MCF 10A (cell line): Measurements from ENCODE around the gene GNPTG. TPM values are rescaled to one million over a fixed set of nuclear protein-coding genes. Genes with fewer than 3 reads are reported as not detected.

Experiments
- BruUV-seq: library from RNA; stranded (reverse); fragments of 400-500 nt; replicated peaks from 2 replicates; lab custom pipeline; 2021; lab: Mats Ljungman, UMichigan
- CTCF ChIA-PET: fragments of 300-600 bp; sonication (Branson Sonifier 250); formaldehyde crosslinking; extraction: SDS; loops from one replicate; lab custom pipeline; 2021; ENCODE audit warnings: antibody characterized with exemption, inconsistent platforms; lab: Yijun Ruan, JAX
- POLR2A ChIA-PET: fragments of 300-600, 350-650 bp; sonication (Branson Sonifier 250); formaldehyde crosslinking; extraction: SDS; loops from one replicate; lab custom pipeline; 2020; ENCODE audit warnings: antibody characterized with exemption, inconsistent platforms; lab: Yijun Ruan, JAX
- DNase-seq: peaks from one replicate; pipeline ENCODE4 v3.0.0-alpha.2; 2018; ENCODE audit not compliant: unreplicated experiment
- H3K27ac Mint-ChIP-seq: one replicate; pipeline ENCODE4 v1.8.0; 2022; ENCODE audit warnings: mild to moderate bottlenecking, low read depth, mixed read lengths; ENCODE audit not compliant: unreplicated experiment
- H3K27me3 Mint-ChIP-seq: one replicate; pipeline ENCODE4 v1.8.0; 2022; ENCODE audit warnings: mixed read lengths; ENCODE audit not compliant: insufficient read depth, unreplicated experiment
- H3K36me3 Mint-ChIP-seq: one replicate; pipeline ENCODE4 v1.8.0; 2022; ENCODE audit warnings: mild to moderate bottlenecking, moderate library complexity, mixed read lengths; ENCODE audit not compliant: insufficient read depth, unreplicated experiment
- H3K4me1 Mint-ChIP-seq: one replicate; pipeline ENCODE4 v1.8.0; 2022; ENCODE audit warnings: mixed read lengths; ENCODE audit not compliant: insufficient read depth, unreplicated experiment
- H3K4me3 Mint-ChIP-seq: one replicate; pipeline ENCODE4 v1.8.0; 2022; ENCODE audit warnings: mild to moderate bottlenecking, moderate library complexity, mixed read lengths; ENCODE audit not compliant: unreplicated experiment
- H3K9me3 Mint-ChIP-seq: one replicate; pipeline ENCODE4 v1.8.0; 2022; ENCODE audit warnings: mixed read lengths; ENCODE audit not compliant: unreplicated experiment
- intact Hi-C: fragments of 100-400 bp; cut with micrococcal nuclease; formaldehyde crosslinking; loops from 2 replicates; pipeline ENCODE4 v1.14.1; 2022
- total RNA-seq: library from RNA; stranded (reverse); gene quantifications from 2 replicates; pipeline ENCODE4 v1.2.3, GENCODE V29; 2022
- TF ChIP-seq, protein P1 (sequence below): fragments of 200-600 bp; IDR thresholded peaks from one replicate; pipeline ENCODE4 v1.8.0; 2022; ENCODE audit warnings: antibody characterized with exemption, mild to moderate bottlenecking; ENCODE audit not compliant: unreplicated experiment

GNPTG gene
- total RNA-seq, 1 experiment from 2014 or later: 37.6 TPM

DNA sequence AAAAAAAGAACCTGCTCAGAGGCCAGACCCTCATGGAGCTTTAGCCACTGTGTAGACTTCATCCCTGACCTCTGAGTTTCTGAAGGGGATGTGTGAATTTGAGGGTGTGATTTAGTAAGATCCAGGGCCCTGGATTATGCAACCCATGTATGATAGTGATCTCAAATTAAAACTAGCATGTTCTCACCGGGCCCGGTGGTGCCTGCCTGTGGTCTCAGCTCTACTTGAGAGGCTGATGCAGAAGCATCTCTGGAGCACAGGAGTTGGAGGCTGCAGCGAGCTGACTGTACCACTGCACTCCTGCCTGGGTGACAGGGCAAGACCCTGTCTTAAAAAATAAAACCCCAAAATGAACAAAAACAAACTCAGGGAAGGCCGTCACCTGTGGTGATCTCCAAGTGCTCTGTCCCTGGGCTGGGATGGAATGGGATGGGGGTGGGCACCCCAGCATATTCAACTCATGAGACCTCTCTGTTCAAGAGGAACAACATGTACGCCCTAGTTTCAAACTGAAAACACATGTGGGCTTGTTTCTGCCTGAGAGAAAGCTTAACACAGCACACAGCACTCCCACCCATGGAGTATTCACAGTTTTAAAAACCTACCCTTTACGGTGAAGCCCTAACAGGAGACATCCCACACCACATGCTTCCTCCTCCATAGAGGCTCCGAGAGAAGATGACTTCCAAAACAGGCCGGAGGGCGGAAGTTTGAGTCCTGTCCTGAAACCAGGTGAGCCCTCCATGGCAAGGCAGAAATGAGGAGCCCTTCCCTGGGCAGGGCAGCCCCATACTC is 30.1 kb downstream of the GNPTG start:
- DNase-seq: no peak
- TF ChIP-seq, protein P1, sequence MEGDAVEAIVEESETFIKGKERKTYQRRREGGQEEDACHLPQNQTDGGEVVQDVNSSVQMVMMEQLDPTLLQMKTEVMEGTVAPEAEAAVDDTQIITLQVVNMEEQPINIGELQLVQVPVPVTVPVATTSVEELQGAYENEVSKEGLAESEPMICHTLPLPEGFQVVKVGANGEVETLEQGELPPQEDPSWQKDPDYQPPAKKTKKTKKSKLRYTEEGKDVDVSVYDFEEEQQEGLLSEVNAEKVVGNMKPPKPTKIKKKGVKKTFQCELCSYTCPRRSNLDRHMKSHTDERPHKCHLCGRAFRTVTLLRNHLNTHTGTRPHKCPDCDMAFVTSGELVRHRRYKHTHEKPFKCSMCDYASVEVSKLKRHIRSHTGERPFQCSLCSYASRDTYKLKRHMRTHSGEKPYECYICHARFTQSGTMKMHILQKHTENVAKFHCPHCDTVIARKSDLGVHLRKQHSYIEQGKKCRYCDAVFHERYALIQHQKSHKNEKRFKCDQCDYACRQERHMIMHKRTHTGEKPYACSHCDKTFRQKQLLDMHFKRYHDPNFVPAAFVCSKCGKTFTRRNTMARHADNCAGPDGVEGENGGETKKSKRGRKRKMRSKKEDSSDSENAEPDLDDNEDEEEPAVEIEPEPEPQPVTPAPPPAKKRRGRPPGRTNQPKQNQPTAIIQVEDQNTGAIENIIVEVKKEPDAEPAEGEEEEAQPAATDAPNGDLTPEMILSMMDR: no peak
- intact Hi-C loops: no loop called here
- Mint-ChIP-seq H3K36me3 (peaks cover 22% of the 10 kb centered on the region), H3K27ac (no peak overlapping the region), H3K9me3 (no peaks in the 10 kb centered on the region), H3K4me1 (peaks cover 5% of the 10 kb centered on the region), H3K27me3 (no peaks in the 10 kb centered on the region), H3K4me3 (no peak overlapping the region)
- BruUV-seq: no TSS peak
- POLR2A ChIA-PET: interaction anchor here (1.3 kb wide), 1 partner anchor 13 kb away, joined by 4 read pairs; no protein-coding TSS in a partner anchor
- CTCF ChIA-PET: no interaction called here

DNA sequence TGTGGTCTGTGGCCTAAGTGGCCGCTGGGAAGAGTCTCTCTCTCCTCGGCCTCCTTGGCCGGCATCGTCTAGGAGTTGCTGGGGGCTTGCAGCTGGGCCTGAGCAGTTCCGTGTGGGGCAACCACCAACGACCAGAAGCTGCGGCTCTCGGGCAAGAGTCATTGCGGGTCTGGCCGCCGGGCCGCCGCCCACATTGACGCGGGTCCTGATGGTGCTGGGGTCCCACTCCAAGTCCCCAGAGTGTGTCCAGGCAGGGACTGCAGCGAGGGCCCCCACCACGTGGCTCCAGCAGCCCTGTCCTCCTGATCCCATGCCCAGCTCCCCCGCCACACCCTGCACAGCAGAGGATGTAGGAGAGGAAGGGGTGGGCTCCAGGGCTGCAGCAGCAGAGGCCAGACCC is 31.8 kb downstream of the GNPTG start:
- ChIA-PET POLR2A (no interaction called here), CTCF (no interaction called here)
- no peak for DNase-seq
- H3K4me1 Mint-ChIP-seq: peaks cover 5% of the 10 kb centered on the region
- BruUV-seq: no TSS peak
- H3K27ac Mint-ChIP-seq: no peak overlapping the region
- peaks cover 22% of the 10 kb centered on the region for H3K36me3 Mint-ChIP-seq
- H3K4me3 Mint-ChIP-seq: no peak overlapping the region
- TF ChIP-seq, protein P1: no peak
- no peaks in the 10 kb centered on the region for H3K27me3 Mint-ChIP-seq
- no peaks in the 10 kb centered on the region for H3K9me3 Mint-ChIP-seq
- intact Hi-C loops: no loop called here

DNA sequence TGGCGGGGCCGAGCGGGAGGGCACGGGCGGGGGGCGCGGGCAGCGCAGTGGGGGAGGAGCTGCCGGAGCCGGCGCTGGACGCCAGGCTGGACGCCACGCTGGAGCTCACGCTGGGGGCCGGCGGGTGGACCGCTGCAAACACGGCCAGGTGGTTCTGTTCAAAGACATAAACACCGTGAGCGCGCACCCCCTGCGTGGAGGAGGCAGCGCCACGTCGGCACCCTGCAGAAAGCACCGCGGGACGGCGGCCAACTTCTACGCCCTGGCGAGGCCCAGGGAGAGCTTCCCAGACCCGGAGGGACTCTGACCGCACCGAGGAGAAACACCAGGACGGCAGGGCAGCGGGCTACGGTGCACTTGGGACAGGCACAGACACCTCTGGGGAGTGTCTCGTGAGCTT is 33.5 kb downstream of the GNPTG start:
- ChIA-PET POLR2A (no interaction called here), CTCF (no interaction called here)
- intact Hi-C loops: no loop called here
- TF ChIP-seq, protein P1: no peak
- no peak for DNase-seq
- Mint-ChIP-seq H3K4me1 (no peaks in the 10 kb centered on the region), H3K36me3 (peaks cover 21% of the 10 kb centered on the region), H3K27me3 (no peaks in the 10 kb centered on the region), H3K27ac (no peak overlapping the region), H3K9me3 (no peaks in the 10 kb centered on the region), H3K4me3 (no peak overlapping the region)
- BruUV-seq: no TSS peak

DNA sequence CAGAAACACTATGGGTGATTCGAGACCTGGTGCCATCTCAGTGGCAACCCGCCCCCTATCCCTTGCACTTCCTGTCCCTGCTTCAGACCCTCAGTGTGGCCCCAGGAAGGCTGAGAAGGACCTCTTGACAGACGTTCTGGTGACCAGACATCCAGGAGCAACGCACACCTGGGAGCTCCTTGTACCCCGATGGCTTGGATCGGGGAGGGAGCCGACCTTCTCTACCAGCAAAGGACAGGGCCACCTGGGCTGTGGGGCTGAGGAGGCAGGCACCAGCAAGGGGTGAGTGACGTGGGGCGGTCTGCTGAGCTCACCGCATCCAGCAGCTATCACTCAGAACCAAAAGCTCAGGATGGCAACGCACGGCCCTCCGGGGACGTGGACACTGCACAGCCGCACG is 35.6 kb downstream of the GNPTG start:
- POLR2A ChIA-PET: no interaction called here
- no peaks in the 10 kb centered on the region for H3K4me1 Mint-ChIP-seq
- DNase-seq: no peak
- TF ChIP-seq, protein P1: no peak
- intact Hi-C loops: no loop called here
- CTCF ChIA-PET: no interaction called here
- no peak overlapping the region for H3K4me3 Mint-ChIP-seq
- BruUV-seq: no TSS peak
- no peaks in the 10 kb centered on the region for H3K9me3 Mint-ChIP-seq
- H3K27ac Mint-ChIP-seq: no peak overlapping the region
- H3K36me3 Mint-ChIP-seq: peaks cover 18% of the 10 kb centered on the region
- H3K27me3 Mint-ChIP-seq: no peaks in the 10 kb centered on the region
